ENCODE data around the gene C3.

DNA sequence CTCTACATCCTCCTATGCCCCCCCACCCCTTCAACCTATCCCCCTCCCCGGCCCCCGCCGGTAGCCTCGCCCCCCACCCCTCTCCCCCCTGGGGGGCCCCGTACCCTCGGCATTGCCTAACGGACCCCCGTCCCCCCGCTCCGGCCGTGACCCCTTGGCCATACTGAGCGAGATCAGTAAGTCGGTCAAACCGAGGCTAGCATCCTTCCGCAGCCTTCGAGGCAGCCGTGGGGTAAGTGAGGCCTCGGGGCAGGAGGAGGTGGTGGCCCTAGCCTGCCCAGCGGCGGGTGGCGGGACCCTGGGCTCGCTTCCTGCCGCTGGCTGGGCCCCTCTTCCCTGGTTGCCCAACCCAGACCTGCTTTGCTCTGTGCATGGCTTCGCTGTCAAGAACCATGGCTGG is 25.5 kb upstream of the C3 start:
- TF ChIP-seq, protein P1, sequence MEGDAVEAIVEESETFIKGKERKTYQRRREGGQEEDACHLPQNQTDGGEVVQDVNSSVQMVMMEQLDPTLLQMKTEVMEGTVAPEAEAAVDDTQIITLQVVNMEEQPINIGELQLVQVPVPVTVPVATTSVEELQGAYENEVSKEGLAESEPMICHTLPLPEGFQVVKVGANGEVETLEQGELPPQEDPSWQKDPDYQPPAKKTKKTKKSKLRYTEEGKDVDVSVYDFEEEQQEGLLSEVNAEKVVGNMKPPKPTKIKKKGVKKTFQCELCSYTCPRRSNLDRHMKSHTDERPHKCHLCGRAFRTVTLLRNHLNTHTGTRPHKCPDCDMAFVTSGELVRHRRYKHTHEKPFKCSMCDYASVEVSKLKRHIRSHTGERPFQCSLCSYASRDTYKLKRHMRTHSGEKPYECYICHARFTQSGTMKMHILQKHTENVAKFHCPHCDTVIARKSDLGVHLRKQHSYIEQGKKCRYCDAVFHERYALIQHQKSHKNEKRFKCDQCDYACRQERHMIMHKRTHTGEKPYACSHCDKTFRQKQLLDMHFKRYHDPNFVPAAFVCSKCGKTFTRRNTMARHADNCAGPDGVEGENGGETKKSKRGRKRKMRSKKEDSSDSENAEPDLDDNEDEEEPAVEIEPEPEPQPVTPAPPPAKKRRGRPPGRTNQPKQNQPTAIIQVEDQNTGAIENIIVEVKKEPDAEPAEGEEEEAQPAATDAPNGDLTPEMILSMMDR (IDR thresholded peaks at IDR 0.05) = no peak
- TF ChIP-seq POLR2A (IDR thresholded peaks at IDR 0.05) = no peak

Data from thyroid gland (tissue), 4 donors.